H9 (cell line): ENCODE measurements around the gene NSMCE3. TPM values are rescaled to one million over a fixed set of nuclear protein-coding genes. Genes with fewer than 3 reads are reported as not detected.

Source experiments
- DNase-seq: peaks from one replicate; pipeline ENCODE4 v3.0.0-alpha.2; 2017
- H2AFZ ChIP-seq: one replicate; pipeline ENCODE4 v1.6.1; 2013; ENCODE audit warnings: mild to moderate bottlenecking, low read length, control low read depth, moderate library complexity
- H2AK5ac ChIP-seq: 2 replicates; pipeline ENCODE4 v1.6.1; 2013; ENCODE audit warnings: low read length, control low read depth, mixed read lengths; ENCODE audit not compliant: insufficient read length
- H2BK120ac ChIP-seq: one replicate; pipeline ENCODE4 v1.6.1; 2013; ENCODE audit warnings: low read depth, mild to moderate bottlenecking, low read length, control low read depth, inconsistent platforms; ENCODE audit not compliant: poor library complexity, severe bottlenecking
- H2BK12ac ChIP-seq: 2 replicates; pipeline ENCODE4 v1.6.1; 2013; ENCODE audit warnings: low read length, control low read depth, mixed read lengths, low read depth; ENCODE audit not compliant: insufficient read length
- H2BK15ac ChIP-seq: 2 replicates; pipeline ENCODE4 v1.6.1; 2013; ENCODE audit warnings: low read depth, low read length, control low read depth
- H2BK20ac ChIP-seq: one replicate; pipeline ENCODE4 v1.6.1; 2013; ENCODE audit warnings: low read depth, mild to moderate bottlenecking, low read length, control low read depth, inconsistent platforms; ENCODE audit not compliant: poor library complexity, severe bottlenecking
- H2BK5ac ChIP-seq: 2 replicates; pipeline ENCODE4 v1.6.1; 2013; ENCODE audit warnings: low read length, control low read depth, mixed read lengths; ENCODE audit not compliant: insufficient read length
- H3K14ac ChIP-seq: 2 replicates; pipeline ENCODE4 v1.6.1; 2013; ENCODE audit warnings: low read length, control low read depth; ENCODE audit not compliant: insufficient read depth
- H3K18ac ChIP-seq: 2 replicates; pipeline ENCODE4 v1.6.1; 2013; ENCODE audit warnings: low read depth, mild to moderate bottlenecking, mixed read lengths, low read length, control low read depth; ENCODE audit not compliant: insufficient read length
- H3K23ac ChIP-seq: 2 replicates; pipeline ENCODE4 v1.6.1; 2013; ENCODE audit warnings: low read length, control low read depth, mixed read lengths, low read depth; ENCODE audit not compliant: insufficient read length
- H3K23me2 ChIP-seq: 2 replicates; pipeline ENCODE4 v1.6.1; 2013; ENCODE audit warnings: low read depth, mild to moderate bottlenecking, mixed read lengths, low read length, control low read depth; ENCODE audit not compliant: insufficient read length, poor library complexity, severe bottlenecking
- H3K27ac ChIP-seq: 2 replicates; pipeline ENCODE4 v1.5.1; 2013; ENCODE audit warnings: low read length, control low read depth, mixed read lengths, low read depth; ENCODE audit not compliant: insufficient read length
- H3K27me3 ChIP-seq: 2 replicates; pipeline ENCODE4 v1.6.1; 2013; ENCODE audit warnings: low read length, control low read depth, inconsistent platforms; ENCODE audit not compliant: insufficient read depth
- H3K4ac ChIP-seq: 2 replicates; pipeline ENCODE4 v1.6.1; 2013; ENCODE audit warnings: low read depth, mild to moderate bottlenecking, control low read depth, inconsistent platforms, low read length, moderate library complexity
- H3K4me1 ChIP-seq: 2 replicates; pipeline ENCODE4 v1.6.1; 2013; ENCODE audit warnings: low read length, control low read depth, inconsistent platforms; ENCODE audit not compliant: insufficient read depth
- H3K4me2 ChIP-seq: 2 replicates; pipeline ENCODE4 v1.6.1; 2013; ENCODE audit warnings: low read length, control low read depth, mixed read lengths; ENCODE audit not compliant: insufficient read length, insufficient read depth
- H3K56ac ChIP-seq: 2 replicates; pipeline ENCODE4 v1.6.1; 2013; ENCODE audit warnings: low read depth, mild to moderate bottlenecking, mixed read lengths, low read length, control low read depth; ENCODE audit not compliant: insufficient read length
- H3K79me1 ChIP-seq: 2 replicates; pipeline ENCODE4 v1.6.1; 2013; ENCODE audit warnings: low read depth, mild to moderate bottlenecking, moderate library complexity, low read length, control low read depth, inconsistent platforms; ENCODE audit not compliant: insufficient read depth, poor library complexity, severe bottlenecking
- H3K79me2 ChIP-seq: 2 replicates; pipeline ENCODE4 v1.6.1; 2013; ENCODE audit warnings: low read length, control low read depth, inconsistent platforms; ENCODE audit not compliant: insufficient read depth
- H3K9ac ChIP-seq: 2 replicates; pipeline ENCODE4 v1.6.1; 2013; ENCODE audit warnings: low read length, control low read depth, mixed read lengths; ENCODE audit not compliant: insufficient read length; ENCODE audit errors: extremely low read depth
- H3K9me3 ChIP-seq: one replicate; pipeline ENCODE4 v1.6.1; 2013; ENCODE audit warnings: low read depth, low read length, inconsistent platforms; ENCODE audit not compliant: control insufficient read depth
- H3T11ph ChIP-seq: one replicate; pipeline ENCODE4 v1.6.1; 2013; ENCODE audit warnings: mild to moderate bottlenecking, low read length, control low read depth, inconsistent platforms
- H4K20me1 ChIP-seq: one replicate; pipeline ENCODE4 v1.6.1; 2013; ENCODE audit not compliant: control insufficient read depth, insufficient read length, insufficient read depth
- H4K5ac ChIP-seq: 2 replicates; pipeline ENCODE4 v1.6.1; 2013; ENCODE audit warnings: low read depth, mild to moderate bottlenecking, mixed read lengths, low read length, control low read depth; ENCODE audit not compliant: insufficient read length
- H4K8ac ChIP-seq: replicated peaks from 2 replicates; pipeline ENCODE4 v1.6.1; 2013; ENCODE audit warnings: low read length, control low read depth, mixed read lengths, low read depth; ENCODE audit not compliant: insufficient read length
- H4K91ac ChIP-seq: 2 replicates; pipeline ENCODE4 v1.6.1; 2013; ENCODE audit warnings: low read depth, mild to moderate bottlenecking, moderate library complexity, mixed read lengths, low read length, control low read depth; ENCODE audit not compliant: insufficient read length
- H3K27ac Mint-ChIP-seq, 3 experiments: 2 replicates in 2 of 3; 3 replicates in 1 of 3; pipeline ENCODE4 v1.8.0; 2020 to 2021; ENCODE audit warnings: mixed read lengths in 3 of 3, mild to moderate bottlenecking in 1 of 3, moderate library complexity in 1 of 3
- H3K27me3 Mint-ChIP-seq: 2 replicates; pipeline ENCODE4 v1.8.0; 2021; ENCODE audit warnings: low read depth, mild to moderate bottlenecking, moderate library complexity, mixed read lengths
- H3K36me3 Mint-ChIP-seq, 3 experiments: 2 replicates in 2 of 3; 3 replicates in 1 of 3; pipeline ENCODE4 v1.8.0; 2020 to 2021; ENCODE audit warnings: low read depth in 3 of 3, mixed read lengths in 3 of 3; ENCODE audit not compliant: insufficient read depth in 1 of 3
- H3K4me1 Mint-ChIP-seq, 2 experiments: 2 replicates each; pipeline ENCODE4 v1.8.0; 2020; ENCODE audit warnings: mixed read lengths in 2 of 2
- H3K4me3 Mint-ChIP-seq, 2 experiments: 2 replicates in 1 of 2; 3 replicates in 1 of 2; pipeline ENCODE4 v1.8.0; 2020 to 2021; ENCODE audit warnings: mild to moderate bottlenecking in 2 of 2, mixed read lengths in 2 of 2, moderate library complexity in 1 of 2
- H3K9me3 Mint-ChIP-seq, 2 experiments: 2 replicates in 1 of 2; 3 replicates in 1 of 2; pipeline ENCODE4 v1.8.0; 2020; ENCODE audit warnings: mild to moderate bottlenecking in 2 of 2, mixed read lengths in 2 of 2, moderate library complexity in 1 of 2
- CTCF ChIP-seq: fragments of 200-600 bp; sonication (generic); conservative IDR thresholded peaks from 3 replicates; pipeline ENCODE4 v1.8.0; 2021; ENCODE audit warnings: antibody characterized with exemption, mild to moderate bottlenecking
- WGBS: extraction: QIAGEN DNeasy Blood & Tissue Kit; methylation state at CpG from one replicate; pipeline ENCODE4 v1.1.7; 2013; ENCODE audit warnings: missing lambda C conversion rate, low lambda C conversion rate, mixed read lengths; ENCODE audit not compliant: insufficient read length; ENCODE audit errors: extremely low coverage; 5-methylcytosine and 5-hydroxymethylcytosine counted together
- total RNA-seq: library from RNA; stranded (reverse); gene quantifications from 2 replicates; pipeline ENCODE4 v1.2.1, GENCODE V29; 2021

Gene NSMCE3
- total RNA-seq, 1 experiment from 2014 or later: 6.9 TPM

GRCh38 chr15:29241207-29241606 lies 28.4 kb downstream of the NSMCE3 start:
- no CpG with 5 or more reads among the region's 1 CpG for WGBS

More at GRCh38 chr15:29241207-29241606, 28.4 kb downstream of the NSMCE3 start:
- H2BK20ac ChIP-seq: no peak overlapping the region
- no peak overlapping the region for H3K27ac ChIP-seq
- H3K56ac ChIP-seq: no peak overlapping the region
- H3K27me3 ChIP-seq: no peaks in the 10 kb centered on the region
- no peak overlapping the region for H4K8ac ChIP-seq
- H3K4me2 ChIP-seq: no peak overlapping the region
- no peak overlapping the region for H4K5ac ChIP-seq
- no peaks in the 10 kb centered on the region for H3K23me2 ChIP-seq
- no peak overlapping the region for H2BK15ac ChIP-seq
- H3K4ac ChIP-seq: no peak overlapping the region
- H2BK120ac ChIP-seq: no peak overlapping the region
- H3K9ac ChIP-seq: no peak overlapping the region
- no peak overlapping the region for H3K14ac ChIP-seq
- no peak overlapping the region for H4K91ac ChIP-seq
- no peak overlapping the region for H3K23ac ChIP-seq
- no peak overlapping the region for H3T11ph ChIP-seq
- H3K79me2 ChIP-seq: no peaks in the 10 kb centered on the region
- Mint-ChIP-seq H3K4me1 (peaks cover 14 to 23% of the 10 kb centered on the region in 2 experiments), H3K36me3 (peaks cover under 1 to 2% (median under 1%) of the 10 kb centered on the region in 3 experiments; a peak in 3 of 7 replicates), H3K27ac (no peak overlapping the region), H3K4me3 (no peak overlapping the region), H3K9me3 (peaks cover under 1% of the 10 kb centered on the region in 2 experiments; a peak in 1 of 5 replicates), H3K27me3 (no peaks in the 10 kb centered on the region; the same call in 1 of the 2 replicates)
- no peak overlapping the region for H2BK12ac ChIP-seq
- H2AK5ac ChIP-seq: no peak overlapping the region
- H2BK5ac ChIP-seq: no peak overlapping the region
- H3K79me1 ChIP-seq: no peaks in the 10 kb centered on the region
- no peak for TF ChIP-seq CTCF
- H3K4me1 ChIP-seq: no peaks in the 10 kb centered on the region; the same call in 1 of the 2 replicates
- no peaks in the 10 kb centered on the region for H4K20me1 ChIP-seq
- no peak for DNase-seq
- no peak overlapping the region for H2AFZ ChIP-seq
- H3K18ac ChIP-seq: no peak overlapping the region
- no peaks in the 10 kb centered on the region for H3K9me3 ChIP-seq
